D341Med (cell line): ENCODE measurements around the gene SSC4D.
"Not testable (repeated sequence)": the region's sequence is repeated elsewhere in the genome, so short reads cannot be mapped to it uniquely, and the experiment has no call there.

Source experiments
- DNase-seq: peaks from one replicate; pipeline ENCODE4 v3.0.0; 2012; ENCODE audit warnings: low spot score

SSC4D gene

GRCh38 chr7:76409537-76409936 lies at the start of gene SSC4D:
Gene SSC4D (minus strand): TSS chr7:76409697. CDS start chr7:76404439, 5,258 bp downstream.
- DNase-seq, result no peak

DNA sequence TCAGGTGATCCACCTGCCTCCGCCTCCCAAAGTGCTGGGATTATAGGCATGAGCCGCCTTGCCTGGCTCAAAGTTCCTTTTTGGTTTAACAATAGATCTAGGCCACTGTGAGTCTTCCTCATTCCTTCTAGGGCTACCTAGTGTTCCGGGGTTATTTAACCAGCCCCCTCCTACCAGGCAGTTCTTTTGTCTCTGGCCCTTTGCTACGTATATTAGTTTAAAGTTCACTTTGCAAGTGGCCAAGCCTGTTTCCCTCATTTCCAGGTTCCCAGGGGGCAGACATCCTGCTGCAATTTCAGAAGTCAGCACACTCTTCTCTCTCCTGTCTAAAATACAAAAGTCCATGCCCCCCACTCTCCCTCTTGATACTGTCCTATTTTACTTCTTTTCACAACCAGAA lies 49.0 kb upstream of the SSC4D start:
- DNase-seq, result not testable (repeated sequence)

DNA sequence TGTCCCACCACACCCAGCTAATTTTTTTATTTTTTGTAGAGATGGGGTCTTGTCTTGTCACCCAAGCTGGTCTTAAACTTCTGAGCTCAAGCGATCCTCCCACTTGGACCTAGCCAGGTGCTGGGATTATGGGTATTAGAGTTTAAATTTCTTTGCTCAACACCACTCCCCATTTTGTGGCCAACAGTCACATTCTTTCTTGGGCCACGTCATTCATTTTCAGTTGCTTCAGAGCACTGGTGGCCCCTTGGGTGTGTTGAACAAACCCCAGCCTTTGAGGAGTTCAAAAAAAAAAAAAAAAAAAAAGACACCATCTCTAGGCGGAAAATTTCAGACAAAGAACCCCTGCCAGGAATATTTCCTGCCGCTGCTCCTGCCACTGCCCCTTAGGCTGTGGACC lies 47.5 kb upstream of the SSC4D start:
- not testable (repeated sequence) for DNase-seq

- not testable (repeated sequence) for DNase-seq
Observed at GRCh38 chr7:76445577-76446008, 36.1 kb upstream of the SSC4D start.

GRCh38 chr7:76443846-76444245 lies 34.3 kb upstream of the SSC4D start:
- not testable (repeated sequence) for DNase-seq

GRCh38 chr7:76442664-76443446 lies 33.4 kb upstream of the SSC4D start:
- not testable (repeated sequence) for DNase-seq

DNA sequence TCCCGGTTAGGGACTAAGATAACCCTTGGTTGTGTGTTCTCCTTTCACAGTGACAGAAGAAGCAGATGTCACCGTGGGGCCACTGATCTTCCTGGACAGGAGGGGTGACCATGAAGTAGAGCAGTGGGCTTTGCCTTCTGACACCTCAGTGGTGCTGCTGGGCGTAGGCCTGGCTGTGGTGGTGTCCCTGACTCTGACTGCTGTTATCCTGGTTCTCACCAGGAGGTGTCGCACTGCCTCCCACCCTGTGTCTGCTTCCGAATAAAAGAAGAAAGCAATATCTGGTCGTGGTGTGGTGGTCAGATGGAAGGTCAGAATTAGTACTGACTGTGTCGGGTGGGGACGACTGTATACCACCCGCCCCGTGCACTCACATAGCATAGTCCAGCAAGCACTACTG lies 32.3 kb upstream of the SSC4D start:
- not testable (repeated sequence) for DNase-seq

- DNase-seq, result not testable (repeated sequence)
Observed at GRCh38 chr7:76440404-76440803, 30.9 kb upstream of the SSC4D start.

DNA sequence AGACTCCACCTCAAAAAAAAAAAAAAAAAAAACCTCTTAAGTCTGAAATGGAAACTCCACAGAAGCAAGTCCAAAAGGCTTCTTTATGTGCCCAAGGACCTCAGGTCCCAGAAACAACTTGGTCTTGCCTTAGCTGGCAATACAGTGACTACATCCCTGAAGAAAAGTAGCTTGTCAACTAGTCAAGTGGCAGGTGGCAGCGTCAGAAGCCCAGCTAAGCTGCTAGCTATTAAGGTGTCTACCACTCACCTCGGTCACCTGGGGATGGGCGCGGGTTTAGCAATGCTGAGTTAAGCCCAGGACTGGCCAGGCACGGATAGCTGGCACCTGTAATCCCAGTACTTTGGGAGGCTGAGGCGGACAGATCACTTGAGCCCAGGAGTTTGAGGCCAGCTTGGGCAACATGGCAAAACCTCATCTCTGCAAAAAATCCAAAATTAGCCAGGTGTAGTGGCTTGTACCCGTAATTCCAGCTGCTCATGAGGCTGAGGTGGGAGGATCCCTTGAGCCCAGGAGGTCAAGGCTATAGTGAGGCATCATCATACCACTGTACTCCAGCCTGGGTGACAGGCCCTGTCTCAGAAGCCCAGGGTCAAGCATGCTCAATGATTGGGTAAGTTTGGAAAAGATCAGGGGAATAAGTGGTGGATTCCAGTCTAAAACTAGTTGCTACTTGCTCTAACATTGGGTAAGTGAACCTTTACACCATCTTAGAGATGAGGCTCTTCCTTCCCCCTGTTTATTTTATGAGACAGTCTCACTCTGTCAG lies 29.8 kb upstream of the SSC4D start:
- not testable (repeated sequence) for DNase-seq

DNA sequence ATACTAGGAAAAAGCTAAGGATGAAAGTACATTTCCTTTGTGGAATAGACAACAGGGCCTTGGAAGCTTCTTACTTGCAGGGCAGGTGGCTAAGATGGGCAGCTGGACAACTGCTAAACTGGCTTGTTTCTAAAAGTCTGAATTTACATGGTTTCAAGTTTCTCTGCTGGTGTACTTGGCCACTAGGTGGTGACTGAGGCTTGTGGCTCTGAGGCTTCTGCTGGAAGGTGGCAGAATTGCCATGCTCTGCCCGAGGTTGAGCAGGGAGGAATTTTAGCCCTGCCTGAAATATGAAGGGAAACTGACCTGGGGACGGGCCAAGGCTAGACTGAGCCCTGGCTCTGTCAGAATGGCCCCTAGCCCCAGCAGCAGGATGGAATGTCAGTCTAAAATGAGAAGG lies 28.4 kb upstream of the SSC4D start:
- DNase-seq, result not testable (repeated sequence)

GRCh38 chr7:76430836-76431235 lies 21.3 kb upstream of the SSC4D start:
- DNase-seq, result no peak

GRCh38 chr7:76430211-76430610 lies 20.7 kb upstream of the SSC4D start:
- no peak for DNase-seq

DNA sequence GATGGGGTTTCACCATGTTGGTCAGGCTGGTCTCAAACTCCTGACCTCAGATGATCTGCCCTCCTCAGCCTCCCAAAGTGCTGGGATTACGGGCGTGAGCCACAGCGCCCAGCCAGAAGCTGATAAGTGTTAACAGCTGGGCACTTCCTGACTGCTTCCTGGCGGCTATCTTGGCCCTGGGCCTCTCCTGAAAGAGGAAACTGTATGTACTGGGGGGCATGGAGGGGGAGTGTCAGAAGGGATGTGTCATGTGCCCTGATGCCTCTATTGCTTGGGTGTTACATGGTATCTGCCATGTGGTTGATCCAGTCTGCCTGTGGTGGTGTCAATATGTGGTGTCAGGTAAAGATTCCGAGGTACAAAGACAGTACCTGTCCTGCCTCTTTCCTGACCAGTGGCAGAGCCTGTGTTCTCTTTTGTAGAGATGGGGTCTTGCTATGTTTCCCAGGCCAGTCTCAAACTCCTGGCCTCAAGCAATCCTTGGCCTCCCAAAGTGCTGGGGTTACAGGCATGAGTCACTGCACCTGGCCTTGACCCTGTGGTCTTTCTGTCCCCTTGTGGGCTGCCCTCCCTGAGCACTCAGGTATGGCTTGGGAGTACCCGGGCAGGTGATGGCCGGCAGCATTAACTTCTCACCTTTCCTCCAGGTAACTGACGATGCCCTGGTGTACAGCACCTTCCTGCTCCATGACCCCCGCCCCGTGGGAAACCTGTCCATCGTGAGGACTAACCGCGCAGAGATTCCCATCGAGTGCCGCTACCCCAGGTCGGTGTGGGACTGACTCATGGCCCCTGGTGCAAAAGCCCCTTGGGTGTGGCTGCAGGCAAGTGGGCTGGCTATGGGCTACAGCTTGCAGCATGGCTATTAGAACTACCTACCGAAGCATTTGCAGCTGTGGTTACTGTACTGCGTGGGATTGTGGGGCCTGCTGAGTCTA lies 19.6 kb upstream of the SSC4D start:
- no peak for DNase-seq

DNA sequence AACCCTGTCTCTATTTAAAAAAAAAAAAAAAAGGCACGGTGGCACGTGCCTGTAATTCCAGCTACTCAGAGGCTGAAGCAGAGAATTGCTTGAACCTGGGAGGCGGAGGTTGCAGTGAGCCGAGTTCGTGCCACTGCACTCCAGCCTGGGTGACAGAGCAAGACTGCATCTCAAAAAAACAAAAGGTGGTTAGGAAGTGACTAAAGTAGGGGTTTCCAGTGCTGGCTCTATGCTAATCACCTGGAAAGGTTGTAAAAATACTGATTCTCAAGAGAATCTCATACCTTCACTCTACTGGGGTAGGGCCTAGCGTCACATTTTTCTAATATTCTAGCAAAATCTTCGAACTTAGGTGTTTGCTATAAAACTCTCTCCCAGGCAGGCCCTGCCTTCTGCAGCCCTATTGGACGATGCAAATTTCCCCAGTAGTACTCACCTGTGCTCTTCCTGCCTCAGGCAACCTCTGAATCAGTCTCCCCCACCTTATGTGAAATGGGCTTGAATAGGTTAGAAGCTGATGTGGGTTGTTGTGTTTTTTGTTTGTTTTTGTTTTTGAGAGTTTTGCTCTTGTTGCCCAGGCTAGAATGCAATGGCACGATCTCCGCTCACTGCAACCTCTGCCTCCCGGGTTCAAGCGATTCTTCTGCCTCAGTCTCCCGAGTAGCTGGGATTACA lies 18.8 kb upstream of the SSC4D start:
- DNase-seq, result no peak

- DNase-seq, result no peak
Observed at GRCh38 chr7:76427635-76428034, 18.1 kb upstream of the SSC4D start.

- no peak for DNase-seq
Observed at GRCh38 chr7:76426246-76426645, 16.7 kb upstream of the SSC4D start.

GRCh38 chr7:76425558-76425957 lies 16.1 kb upstream of the SSC4D start:
- DNase-seq, result not testable (repeated sequence)

GRCh38 chr7:76425156-76425555 lies 15.7 kb upstream of the SSC4D start:
- no peak for DNase-seq

DNA sequence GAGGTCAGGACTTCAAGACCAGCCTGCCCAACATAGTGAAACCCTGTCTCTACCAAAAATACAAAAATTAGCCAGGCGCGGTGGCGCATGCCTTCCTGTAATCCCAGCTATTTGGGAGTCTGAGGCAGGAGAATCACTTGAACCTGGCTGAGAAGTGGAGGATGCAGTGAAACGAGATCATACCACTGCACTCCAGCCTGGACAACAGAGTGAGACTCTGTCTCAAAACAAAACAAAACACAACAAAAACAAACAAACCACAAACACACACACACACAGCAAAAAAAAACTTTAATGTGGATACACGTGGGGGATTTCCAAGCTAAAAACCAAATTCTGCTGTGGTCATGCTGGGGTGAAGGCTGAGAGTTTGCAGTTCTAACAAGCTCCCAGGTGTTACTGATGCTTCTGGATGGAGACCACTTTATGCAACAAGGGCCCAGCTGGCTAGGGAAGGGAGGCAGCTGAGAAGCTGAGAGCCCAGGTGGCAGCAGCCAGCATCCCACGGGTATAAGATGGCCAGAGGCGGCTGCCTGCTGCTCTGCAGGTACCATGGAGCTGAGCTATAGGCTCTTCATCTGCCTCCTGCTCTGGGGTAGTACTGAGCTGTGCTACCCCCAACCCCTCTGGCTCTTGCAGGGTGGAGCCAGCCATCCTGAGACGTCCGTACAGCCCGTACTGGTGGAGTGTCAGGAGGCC lies 15.1 kb upstream of the SSC4D start, which contains the start of gene ZP3:
Gene ZP3 (plus strand): TSS at position 538 of the 699 bp plus-strand sequence. CDS start 15 bp downstream, at position 553.
- no peak for DNase-seq

- DNase-seq, result no peak
Observed at GRCh38 chr7:76423666-76424412, 14.3 kb upstream of the SSC4D start.
